HepG2 (cell line): ENCODE data around the gene HMGN4. TPM values are rescaled to one million over a fixed set of nuclear protein-coding genes. Genes with fewer than 3 reads are reported as not detected.
A peak's percentile ranks its signal among the peaks of the same experiment; 100 is the strongest.

Experiments
- CEBPB ChIP-seq: IDR thresholded peaks from 2 replicates; pipeline ENCODE4 v1.6.1; 2011; ENCODE audit warnings: low read depth, low read length, improper control_type of control experiment, borderline replicate concordance
- DNMT3B ChIP-seq: conservative IDR thresholded peaks from 2 replicates; pipeline ENCODE4 v1.6.1; 2016; ENCODE audit warnings: missing biosample characterization, control low read depth
- GPBP1L1 ChIP-seq: sonication (generic); formaldehyde crosslinking; IDR thresholded peaks from 2 replicates; pipeline ENCODE4 v1.5.0; 2020; ENCODE audit warnings: mild to moderate bottlenecking, missing genetic modification reagents
- IKZF5 ChIP-seq: IDR thresholded peaks from 2 replicates; pipeline ENCODE4 v1.6.1; 2018; ENCODE audit warnings: missing genetic modification reagents, mild to moderate bottlenecking, missing compliant biosample characterization
- JUND ChIP-seq: sonication (generic); formaldehyde crosslinking; IDR thresholded peaks from 2 replicates; pipeline ENCODE4 v1.8.0; 2022; ENCODE audit warnings: mild to moderate bottlenecking, missing genetic modification reagents
- MIXL1 ChIP-seq: IDR thresholded peaks from 2 replicates; pipeline ENCODE4 v1.6.1; 2016
- POGK ChIP-seq: sonication (generic); formaldehyde crosslinking; conservative IDR thresholded peaks from 2 replicates; pipeline ENCODE4 v1.8.0; 2022; ENCODE audit warnings: mild to moderate bottlenecking, moderate library complexity, missing genetic modification reagents
- RBM39 ChIP-seq: fragments of 200-400 bp; formaldehyde crosslinking; IDR thresholded peaks from one replicate; pipeline ENCODE4 v1.6.1; 2018; ENCODE audit warnings: antibody characterized with exemption, mild to moderate bottlenecking, low read depth, low read length; ENCODE audit not compliant: poor library complexity, severe bottlenecking
- SAP130 ChIP-seq: IDR thresholded peaks from 2 replicates; pipeline ENCODE4 v1.6.1; 2016; ENCODE audit warnings: low read depth
- SNAPC4 ChIP-seq: sonication (generic); formaldehyde crosslinking; IDR thresholded peaks from 2 replicates; pipeline ENCODE4 v1.4.0; 2020; ENCODE audit warnings: mild to moderate bottlenecking, missing genetic modification reagents
- SP140L ChIP-seq: sonication (generic); formaldehyde crosslinking; IDR thresholded peaks from 2 replicates; pipeline ENCODE4 v1.4.0; 2020; ENCODE audit warnings: missing genetic modification reagents, borderline replicate concordance
- TCF7 ChIP-seq: sonication (generic); IDR thresholded peaks from 2 replicates; pipeline ENCODE4 v1.6.1; 2016; ENCODE audit warnings: antibody characterized with exemption, low read depth
- THAP7 ChIP-seq: sonication (generic); formaldehyde crosslinking; IDR thresholded peaks from 2 replicates; pipeline ENCODE4 v1.8.1; 2023; ENCODE audit warnings: mild to moderate bottlenecking, missing genetic modification reagents
- ZC3H4 ChIP-seq: sonication (generic); formaldehyde crosslinking; IDR thresholded peaks from 2 replicates; pipeline ENCODE4 v1.4.0; 2020; ENCODE audit warnings: missing genetic modification reagents, borderline replicate concordance
- ZNF101 ChIP-seq: sonication (generic); formaldehyde crosslinking; IDR thresholded peaks from 2 replicates; pipeline ENCODE4 v1.4.0; 2020; ENCODE audit warnings: mild to moderate bottlenecking, low read depth, missing genetic modification reagents, borderline replicate concordance
- ZNF282 ChIP-seq: fragments of 450-650 bp; IDR thresholded peaks from 2 replicates; pipeline ENCODE4 v1.6.1; 2018; ENCODE audit not compliant: partially characterized antibody
- ZNF329 ChIP-seq: sonication (generic); formaldehyde crosslinking; IDR thresholded peaks from 2 replicates; pipeline ENCODE4 v1.9.0; 2021; ENCODE audit warnings: low read depth, mild to moderate bottlenecking, missing genetic modification reagents
- ZNF550 ChIP-seq: sonication (generic); formaldehyde crosslinking; IDR thresholded peaks from 2 replicates; pipeline ENCODE4 v1.4.0; 2020; ENCODE audit warnings: mild to moderate bottlenecking, missing genetic modification reagents, borderline replicate concordance
- ZNF777 ChIP-seq: sonication (generic); formaldehyde crosslinking; IDR thresholded peaks from 2 replicates; pipeline ENCODE4 v1.4.0; 2020; ENCODE audit warnings: missing genetic modification reagents
- ZSCAN30 ChIP-seq: sonication (generic); formaldehyde crosslinking; IDR thresholded peaks from 2 replicates; pipeline ENCODE4 v1.5.0; 2020; ENCODE audit warnings: mild to moderate bottlenecking, missing genetic modification reagents
- polyA plus RNA-seq, 8 experiments: library from polyadenylated mRNA; depleted of rRNA in 3 of 8; stranded (reverse) in 7 of 8; unstranded in 1 of 8; fragments of >200 nt; fragmentation: Illumina TruSeq in 4 of 8; extraction: Trizol in 4 of 8; gene quantifications; 2 replicates each; pipeline versions ENCODE4 v1.2.1 to v1.2.3, GENCODE V29; 2011 to 2016; ENCODE audit warnings: low read depth in 4 of 8, missing spikeins in 1 of 8, mixed read lengths in 1 of 8; ENCODE audit not compliant: insufficient read depth in 1 of 8
- total RNA-seq, 5 experiments: library from RNA; depleted of rRNA; stranded (reverse); fragments of >200 nt; fragmentation: Illumina TruSeq; extraction: Trizol; gene quantifications; 2 replicates each; pipeline ENCODE4 v1.2.3, GENCODE V29; 2016; ENCODE audit warnings: low read depth in 1 of 5

HMGN4 gene
- total and polyA plus RNA-seq, 2 of the 13 experiments (the other 11 are each of a cell fraction or from before 2014, with no cell fraction given): 39.9 to 52.1 TPM

GRCh38 chr6:26553635-26554446 is 15.7 kb downstream of the HMGN4 start (continued):
- TF ChIP-seq CEBPB (no peak), JUND (CRISPR knock-in tag) (no peak), MIXL1 (CRISPR knock-in tag) (peak; percentile 1), ZNF101 (CRISPR knock-in tag) (no peak), ZNF777 (CRISPR knock-in tag) (no peak; the same call in 1 of the 2 replicates), ZNF329 (CRISPR knock-in tag) (no peak), ZNF282 (no peak), RBM39 (no peak), SP140L (CRISPR knock-in tag) (no peak), TCF7 (no peak), SNAPC4 (no peak), GPBP1L1 (CRISPR knock-in tag) (no peak), ZSCAN30 (no peak), IKZF5 (peak; percentile 64), DNMT3B (CRISPR knock-in tag) (peak; percentile 30; the same call in 1 of the 2 replicates), ZC3H4 (CRISPR knock-in tag) (no peak), ZNF550 (CRISPR knock-in tag) (no peak), SAP130 (CRISPR knock-in tag) (peak; percentile 8), THAP7 (CRISPR knock-in tag) (no peak), POGK (CRISPR knock-in tag) (no peak)
